WTC11 (cell line): ENCODE data around the gene KIAA0753. TPM values are rescaled to one million over a fixed set of nuclear protein-coding genes. Genes with fewer than 3 reads are reported as not detected.

Experiments
- ATAC-seq: fragments of 200-7000 bp; cut with Tn5 transposase; 2 replicates; pipeline ENCODE4 v1.10.0; 2021; ENCODE audit warnings: mild to moderate bottlenecking, moderate library complexity
- CTCF ChIA-PET: fragments of 300-600 bp; sonication (Branson Sonifier 250); formaldehyde crosslinking; loops from one replicate; lab custom pipeline; 2021; ENCODE audit warnings: antibody characterized with exemption; lab: Charles Lee
- POLR2A ChIA-PET: fragments of 350-600 bp; sonication (Branson Sonifier 250); formaldehyde crosslinking; loops from one replicate; lab custom pipeline; 2021; ENCODE audit warnings: antibody characterized with exemption; lab: Charles Lee
- DNase-seq: peaks from one replicate; pipeline ENCODE4 v3.0.0; 2021; ENCODE audit warnings: low spot score
- H3K27ac Mint-ChIP-seq: 2 replicates; pipeline ENCODE4 v1.8.0; 2021; ENCODE audit warnings: mixed read lengths
- H3K27me3 Mint-ChIP-seq: 2 replicates; pipeline ENCODE4 v1.8.0; 2021; ENCODE audit warnings: low read depth, mild to moderate bottlenecking, moderate library complexity, mixed read lengths
- H3K36me3 Mint-ChIP-seq: 2 replicates; pipeline ENCODE4 v1.8.0; 2021; ENCODE audit warnings: mixed read lengths
- H3K4me1 Mint-ChIP-seq: 2 replicates; pipeline ENCODE4 v1.8.0; 2022; ENCODE audit warnings: mixed read lengths
- H3K4me3 Mint-ChIP-seq: 2 replicates; pipeline ENCODE4 v1.8.0; 2021; ENCODE audit warnings: mild to moderate bottlenecking, moderate library complexity, mixed read lengths
- H3K9me3 Mint-ChIP-seq: 2 replicates; pipeline ENCODE4 v1.8.0; 2021; ENCODE audit warnings: mixed read lengths
- ATF3 ChIP-seq: sonication (generic); formaldehyde crosslinking; conservative IDR thresholded peaks from 2 replicates; pipeline ENCODE4 v1.8.1; 2022; ENCODE audit warnings: mild to moderate bottlenecking, missing genetic modification reagents
- CDX4 ChIP-seq: fragments of 250-450 bp; sonication (Bioruptor Pico); IDR thresholded peaks from 2 replicates; pipeline ENCODE4 v1.9.0; 2021; ENCODE audit warnings: moderate library complexity, mild to moderate bottlenecking, inconsistent platforms, borderline replicate concordance
- FOXP1 ChIP-seq: sonication (generic); formaldehyde crosslinking; IDR thresholded peaks from 2 replicates; pipeline ENCODE4 v1.8.0; 2022; ENCODE audit warnings: missing genetic modification reagents, mild to moderate bottlenecking, moderate library complexity, borderline replicate concordance
- HMGXB4 ChIP-seq: sonication (generic); formaldehyde crosslinking; IDR thresholded peaks from 2 replicates; pipeline ENCODE4 v1.8.1; 2023; ENCODE audit warnings: mild to moderate bottlenecking, moderate library complexity, missing genetic modification reagents
- MAX ChIP-seq: sonication (generic); formaldehyde crosslinking; IDR thresholded peaks from 2 replicates; pipeline ENCODE4 v1.8.0; 2022; ENCODE audit warnings: mild to moderate bottlenecking, missing genetic modification reagents
- MXD4 ChIP-seq: fragments of 250-450 bp; sonication (Bioruptor Pico); IDR thresholded peaks from 2 replicates; pipeline ENCODE4 v1.8.0; 2021; ENCODE audit warnings: mild to moderate bottlenecking, moderate library complexity, borderline replicate concordance
- NR3C1 ChIP-seq: sonication (generic); formaldehyde crosslinking; conservative IDR thresholded peaks from 2 replicates; pipeline ENCODE4 v1.8.1; 2023; ENCODE audit warnings: low read depth, mild to moderate bottlenecking, missing genetic modification reagents
- PREB ChIP-seq: sonication (generic); formaldehyde crosslinking; IDR thresholded peaks from 2 replicates; pipeline ENCODE4 v1.8.1; 2022; ENCODE audit warnings: mild to moderate bottlenecking, missing genetic modification reagents, moderate library complexity, borderline replicate concordance
- USF2 ChIP-seq: sonication (generic); formaldehyde crosslinking; IDR thresholded peaks from 2 replicates; pipeline ENCODE4 v1.8.1; 2023; ENCODE audit warnings: mild to moderate bottlenecking, missing genetic modification reagents, moderate library complexity
- ZNF138 ChIP-seq: sonication (generic); formaldehyde crosslinking; conservative IDR thresholded peaks from 2 replicates; pipeline ENCODE4 v1.8.1; 2022; ENCODE audit warnings: mild to moderate bottlenecking, moderate library complexity, missing genetic modification reagents
- ZNF281 ChIP-seq: sonication (generic); formaldehyde crosslinking; IDR thresholded peaks from 2 replicates; pipeline ENCODE4 v1.8.0; 2023; ENCODE audit warnings: mild to moderate bottlenecking, missing genetic modification reagents
- ZNF425 ChIP-seq: fragments of 250-450 bp; sonication (Bioruptor Pico); conservative IDR thresholded peaks from 2 replicates; pipeline ENCODE4 v1.9.0; 2021; ENCODE audit warnings: mild to moderate bottlenecking
- ZNF532 ChIP-seq: fragments of 250-450 bp; sonication (Bioruptor Pico); IDR thresholded peaks from 2 replicates; pipeline ENCODE4 v1.9.0; 2021; ENCODE audit warnings: mild to moderate bottlenecking, borderline replicate concordance
- total RNA-seq: library from RNA; stranded (reverse); gene quantifications from 3 replicates; pipeline ENCODE4 v1.2.3, GENCODE V29; 2021

The KIAA0753 gene
- total RNA-seq, 1 experiment from 2014 or later: 22.8 TPM

- TF ChIP-seq ATF3 (CRISPR knock-in tag): no peak
Measured at GRCh38 chr17:6636105-6636504, 4.4 kb downstream of the KIAA0753 start (continued).

GRCh38 chr17:6633263-6633662 lies 7.2 kb downstream of the KIAA0753 start:
- no peak for TF ChIP-seq ZNF425
- TF ChIP-seq PREB: no peak
- TF ChIP-seq USF2 (CRISPR knock-in tag): no peak
- no peak for TF ChIP-seq CDX4 (CRISPR knock-in tag)
- TF ChIP-seq MXD4 (CRISPR knock-in tag): no peak
- no peak for TF ChIP-seq ZNF138
- TF ChIP-seq MAX: no peak
- no peak for TF ChIP-seq FOXP1 (CRISPR knock-in tag)
- TF ChIP-seq ZNF281 (CRISPR knock-in tag): no peak
- ChIA-PET CTCF (no interaction called here), POLR2A (interaction anchor here (0.6 kb wide), 1 partner anchor 53 kb away, joined by 5 read pairs; no protein-coding TSS in a partner anchor)
- Mint-ChIP-seq H3K27ac (no peak overlapping the region), H3K4me3 (no peak overlapping the region), H3K27me3 (no peaks in the 10 kb centered on the region), H3K4me1 (no peaks in the 10 kb centered on the region), H3K36me3 (peaks cover 41% of the 10 kb centered on the region), H3K9me3 (no peaks in the 10 kb centered on the region; the same call in 1 of the 2 replicates)
- no peak for DNase-seq
- ATAC-seq: no peak

GRCh38 chr17:6632530-6632929 lies 8.0 kb downstream of the KIAA0753 start:
- ATAC-seq (no peak), DNase-seq (no peak)
- no peaks in the 10 kb centered on the region for H3K27me3 Mint-ChIP-seq
- POLR2A ChIA-PET: interaction anchor here (0.6 kb wide), 1 partner anchor 52 kb away, joined by 5 read pairs; no protein-coding TSS in a partner anchor
- H3K27ac Mint-ChIP-seq: no peak overlapping the region
- H3K4me1 Mint-ChIP-seq: no peaks in the 10 kb centered on the region
- TF ChIP-seq ZNF532 (CRISPR knock-in tag) (no peak), HMGXB4 (CRISPR knock-in tag) (no peak), ZNF425 (no peak), NR3C1 (CRISPR knock-in tag) (no peak)
- CTCF ChIA-PET: no interaction called here
- no peak overlapping the region for H3K4me3 Mint-ChIP-seq
- peaks cover 48% of the 10 kb centered on the region for H3K36me3 Mint-ChIP-seq
- no peaks in the 10 kb centered on the region; the same call in 1 of the 2 replicates for H3K9me3 Mint-ChIP-seq
